Raji (cell line): Measurements from ENCODE around the gene GRM7.

Experiments
- POLR2A ChIP-seq: IDR thresholded peaks from 2 replicates; pipeline ENCODE4 v1.6.1; 2011; ENCODE audit warnings: low read depth, low read length, control low read depth; ENCODE audit not compliant: insufficient read depth

Gene GRM7

GRCh38 chr3:7190095-7190494 lies 329.2 kb downstream of the GRM7 start:
- TF ChIP-seq POLR2A: no peak

- no peak for TF ChIP-seq POLR2A
These were observed 332.4 kb downstream of the GRM7 start for GRCh38 chr3:7193269-7193668.

GRCh38 chr3:7194071-7194835 lies 333.3 kb downstream of the GRM7 start:
- no peak for TF ChIP-seq POLR2A

- TF ChIP-seq POLR2A: no peak
These were observed 335.0 kb downstream of the GRM7 start for GRCh38 chr3:7195934-7196333.

- TF ChIP-seq POLR2A: no peak
These were observed 340.9 kb downstream of the GRM7 start for GRCh38 chr3:7201784-7202183.

GRCh38 chr3:7203969-7204847 lies 343.3 kb downstream of the GRM7 start:
- no peak for TF ChIP-seq POLR2A

- TF ChIP-seq POLR2A: no peak
These were observed 343.9 kb downstream of the GRM7 start for GRCh38 chr3:7204848-7205156.

GRCh38 chr3:7205535-7205934 lies 344.6 kb downstream of the GRM7 start:
- TF ChIP-seq POLR2A: no peak

GRCh38 chr3:7205962-7206361 lies 345.0 kb downstream of the GRM7 start:
- TF ChIP-seq POLR2A: no peak

GRCh38 chr3:7207125-7207524 lies 346.2 kb downstream of the GRM7 start:
- no peak for TF ChIP-seq POLR2A

- no peak for TF ChIP-seq POLR2A
These were observed 347.0 kb downstream of the GRM7 start for GRCh38 chr3:7207928-7208327.

GRCh38 chr3:7209098-7209497 lies 348.2 kb downstream of the GRM7 start:
- TF ChIP-seq POLR2A: no peak

GRCh38 chr3:7211740-7212139 lies 350.8 kb downstream of the GRM7 start:
- no peak for TF ChIP-seq POLR2A

GRCh38 chr3:7215706-7216105 lies 354.8 kb downstream of the GRM7 start:
- no peak for TF ChIP-seq POLR2A

- no peak for TF ChIP-seq POLR2A
These were observed 365.5 kb downstream of the GRM7 start for GRCh38 chr3:7226393-7226792.

GRCh38 chr3:7238565-7239295 lies 377.8 kb downstream of the GRM7 start:
- TF ChIP-seq POLR2A: no peak

GRCh38 chr3:7241584-7242302 lies 380.8 kb downstream of the GRM7 start:
- no peak for TF ChIP-seq POLR2A
